Middle frontal gyrus (tissue), 1 donor: Measurements from ENCODE around the gene IL17F.
A peak's percentile ranks its signal among the peaks of the same experiment; 100 is the strongest.

ENCODE experiments used
- DNase-seq: peaks from one replicate; pipeline ENCODE4 v3.0.0-alpha.2; 2015; ENCODE audit warnings: low spot score; ENCODE audit errors: extremely low spot score

The IL17F gene

GRCh38 chr6:52244400-52244799 is at the start of gene IL17F:
Gene IL17F, minus strand, starts transcription at chr6:52244500. Its CDS starts 71 bp downstream, at chr6:52244429.
- DNase-seq, result no peak

- no peak for DNase-seq
These were observed 48.8 kb upstream of the IL17F start for GRCh38 chr6:52293067-52293466.

- DNase-seq, result no peak
These were observed 44.5 kb upstream of the IL17F start for GRCh38 chr6:52288841-52289240.

GRCh38 chr6:52288216-52288615 is 43.9 kb upstream of the IL17F start:
- DNase-seq, result no peak

GRCh38 chr6:52286798-52287432 is 42.6 kb upstream of the IL17F start:
- peak; percentile 24 for DNase-seq

GRCh38 chr6:52285177-52286068 is 41.1 kb upstream of the IL17F start:
- DNase-seq, result peak; percentile 11

GRCh38 chr6:52284460-52285176 is 40.3 kb upstream of the IL17F start, which contains the start of gene MCM3:
Gene MCM3, minus strand, starts transcription at chr6:52284742. Its CDS starts 68 bp downstream, at chr6:52284674.
- peak; percentile 99 for DNase-seq

- DNase-seq, result no peak
These were observed 39.8 kb upstream of the IL17F start for GRCh38 chr6:52284131-52284459.

GRCh38 chr6:52283111-52283510 is 38.8 kb upstream of the IL17F start:
- DNase-seq, result no peak

GRCh38 chr6:52276130-52276529 is 31.8 kb upstream of the IL17F start:
- DNase-seq, result no peak

GRCh38 chr6:52271852-52272460 is 27.7 kb upstream of the IL17F start:
- no peak for DNase-seq

GRCh38 chr6:52263709-52264540 is 19.6 kb upstream of the IL17F start:
- DNase-seq, result peak; percentile 59

GRCh38 chr6:52262620-52263344 is 18.5 kb upstream of the IL17F start:
- DNase-seq, result no peak

GRCh38 chr6:52261229-52261628 is 16.9 kb upstream of the IL17F start:
- DNase-seq, result no peak

GRCh38 chr6:52260634-52261033 is 16.3 kb upstream of the IL17F start:
- no peak for DNase-seq

GRCh38 chr6:52255434-52255833 is 11.1 kb upstream of the IL17F start:
- DNase-seq, result no peak

GRCh38 chr6:52254731-52255378 is 10.6 kb upstream of the IL17F start:
- no peak for DNase-seq

GRCh38 chr6:52253494-52253893 is 9.2 kb upstream of the IL17F start:
- DNase-seq, result no peak

GRCh38 chr6:52251113-52251512 is 6.8 kb upstream of the IL17F start:
- DNase-seq, result no peak

- no peak for DNase-seq
These were observed 4.8 kb upstream of the IL17F start for GRCh38 chr6:52249078-52249477.
